Measurements from ENCODE around the gene CTDNEP1.

Gene CTDNEP1

GRCh38 chr17:7251661-7252175, at the start of gene CTDNEP1:
CTDNEP1 (minus strand) TSS chr17:7251734; CDS start chr17:7251296, 438 bp downstream.
- peak; percentile 96 to 99 for DNase-seq (ENCODE audit: low read depth in 1 of 2, low spot score in 1 of 2)

DNA sequence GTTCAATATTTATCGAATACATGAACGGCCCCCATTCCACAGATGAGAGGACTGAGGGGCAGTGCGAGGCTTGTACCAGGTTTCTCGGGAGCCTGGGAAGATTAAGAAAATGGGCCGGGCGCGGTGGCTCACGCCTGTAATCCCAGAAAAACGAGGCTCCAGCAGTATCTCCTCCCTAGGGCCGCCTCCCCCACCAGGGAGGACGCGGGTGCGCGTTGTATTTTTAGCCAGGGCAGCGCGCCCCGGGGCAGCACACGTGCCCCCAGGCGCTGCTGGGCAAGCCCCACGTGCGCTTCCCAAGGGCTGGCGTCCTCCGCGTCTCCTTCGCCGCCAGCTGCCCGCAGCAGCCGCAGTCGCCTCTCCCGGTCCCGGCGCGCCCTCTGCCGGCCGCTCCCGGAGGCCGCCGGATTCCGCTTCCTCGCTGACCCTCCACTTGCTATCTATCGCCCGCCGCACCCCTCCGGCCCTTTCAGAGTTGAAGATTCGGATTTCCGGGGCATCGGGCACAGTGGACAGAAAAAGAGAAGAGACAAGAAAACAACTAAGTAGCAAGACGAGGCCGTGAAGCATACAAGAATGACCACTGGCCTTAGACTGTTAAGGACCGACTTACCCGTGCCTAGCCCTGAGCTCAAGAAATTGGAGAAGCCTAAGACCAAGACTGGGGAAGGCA, 44.8 kb upstream of the CTDNEP1 start:
- DNase-seq (ENCODE audit: low read depth in 1 of 2, low spot score in 1 of 2): peak in 1 of 2 donors; percentile 61

GRCh38 chr17:7295230-7296180, 44.0 kb upstream of the CTDNEP1 start:
- no peak for DNase-seq (ENCODE audit: low read depth in 1 of 2, low spot score in 1 of 2)

GRCh38 chr17:7294614-7295153, 43.1 kb upstream of the CTDNEP1 start, which contains the start of gene YBX2:
YBX2 (minus strand) TSS chr17:7294639; CDS start chr17:7294500, 139 bp downstream.
- peak; percentile 35 to 61 for DNase-seq (ENCODE audit: low read depth in 1 of 2, low spot score in 1 of 2)

GRCh38 chr17:7293816-7294613, 42.5 kb upstream of the CTDNEP1 start:
- no peak for DNase-seq (ENCODE audit: low read depth in 1 of 2, low spot score in 1 of 2)

DNA sequence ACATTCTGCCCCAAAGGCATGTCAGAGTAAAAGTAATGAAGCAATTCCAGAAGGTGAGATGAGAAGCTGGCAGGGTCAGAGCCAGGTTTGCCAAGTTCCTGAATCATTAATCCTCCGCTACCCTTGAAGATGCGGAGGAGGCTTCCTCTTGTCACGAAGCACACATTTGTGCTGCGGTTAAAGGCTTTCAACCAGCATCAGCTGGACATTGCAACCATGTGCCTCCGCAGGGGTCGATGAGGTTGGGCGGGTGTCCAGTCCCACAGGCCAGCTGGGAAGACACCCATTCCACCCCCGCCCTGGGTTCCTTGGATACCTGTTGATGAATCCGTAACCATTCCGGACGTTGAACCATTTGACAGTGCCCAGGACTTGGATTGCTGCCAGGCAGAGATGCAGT, 41.6 kb upstream of the CTDNEP1 start:
- DNase-seq (ENCODE audit: low read depth in 1 of 2, low spot score in 1 of 2): no peak

GRCh38 chr17:7292729-7293128, 41.2 kb upstream of the CTDNEP1 start:
- DNase-seq (ENCODE audit: low read depth in 1 of 2, low spot score in 1 of 2): no peak

- DNase-seq (ENCODE audit: low read depth in 1 of 2, low spot score in 1 of 2): no peak
These were observed 40.7 kb upstream of the CTDNEP1 start for GRCh38 chr17:7292194-7292593.

DNA sequence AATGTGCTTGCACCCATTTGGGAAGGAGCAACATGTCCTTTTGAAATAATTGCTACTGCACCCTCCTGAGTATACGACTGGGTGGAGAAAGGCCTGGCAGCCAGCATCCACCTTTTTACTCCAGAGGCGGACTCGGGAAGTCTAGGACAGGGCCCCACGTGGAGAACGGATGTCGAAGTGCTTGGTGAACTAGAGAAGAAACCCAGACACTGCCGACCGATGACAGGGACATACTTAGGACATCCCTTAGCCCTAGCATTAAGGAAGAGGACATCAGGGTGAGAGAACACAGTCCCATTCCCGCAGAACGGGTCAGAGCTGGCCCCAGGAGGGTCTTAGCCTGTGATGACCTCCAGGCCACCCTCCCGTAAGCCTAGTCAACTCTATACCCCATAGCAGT, 39.2 kb upstream of the CTDNEP1 start:
- no peak for DNase-seq (ENCODE audit: low read depth in 1 of 2, low spot score in 1 of 2)

DNA sequence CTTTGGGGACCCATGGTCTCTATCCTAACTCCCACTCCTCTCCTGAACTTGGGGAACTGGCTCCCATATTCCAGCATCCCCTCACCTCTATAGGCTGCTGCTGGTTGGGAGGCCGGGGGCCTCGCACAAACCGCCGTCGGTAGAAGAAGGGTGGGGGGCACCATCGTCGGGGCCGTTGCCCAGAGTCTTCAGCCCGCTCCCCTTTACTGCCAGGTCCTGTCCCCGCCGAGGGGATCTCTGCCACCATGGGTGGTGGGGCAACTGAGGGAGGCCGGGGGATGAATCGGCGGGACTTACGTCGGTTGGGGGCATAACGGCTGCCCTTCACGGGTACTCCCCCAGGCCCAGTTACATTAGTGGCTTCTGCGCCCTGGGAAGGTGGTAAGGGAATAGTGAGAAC, 38.6 kb upstream of the CTDNEP1 start:
- no peak for DNase-seq (ENCODE audit: low read depth in 1 of 2, low spot score in 1 of 2)

GRCh38 chr17:7289256-7290032, 37.9 kb upstream of the CTDNEP1 start:
- no peak for DNase-seq (ENCODE audit: low read depth in 1 of 2, low spot score in 1 of 2)

DNA sequence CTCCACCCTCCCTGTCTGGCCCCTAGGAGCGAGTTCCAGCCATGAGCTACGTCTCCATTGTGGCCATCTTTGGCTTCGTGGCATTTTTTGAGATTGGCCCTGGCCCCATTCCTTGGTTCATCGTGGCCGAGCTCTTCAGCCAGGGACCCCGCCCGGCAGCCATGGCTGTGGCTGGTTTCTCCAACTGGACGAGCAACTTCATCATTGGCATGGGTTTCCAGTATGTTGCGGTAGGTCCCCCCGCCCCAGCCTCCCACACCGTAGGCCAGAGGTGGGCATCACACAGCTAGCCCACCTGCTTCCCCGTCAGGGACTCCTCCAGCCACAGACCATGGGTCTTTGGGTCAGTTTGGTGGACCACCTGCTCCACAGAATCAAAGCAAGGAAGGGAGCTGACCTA, 34.1 kb upstream of the CTDNEP1 start:
- DNase-seq (ENCODE audit: low read depth in 1 of 2, low spot score in 1 of 2): no peak

GRCh38 chr17:7284911-7285310, 33.4 kb upstream of the CTDNEP1 start:
- no peak for DNase-seq (ENCODE audit: low read depth in 1 of 2, low spot score in 1 of 2)

- DNase-seq (ENCODE audit: low read depth in 1 of 2, low spot score in 1 of 2): no peak
These were observed 32.1 kb upstream of the CTDNEP1 start for GRCh38 chr17:7283471-7284216.

- no peak for DNase-seq (ENCODE audit: low read depth in 1 of 2, low spot score in 1 of 2)
These were observed 31.3 kb upstream of the CTDNEP1 start for GRCh38 chr17:7282752-7283321.

- DNase-seq (ENCODE audit: low read depth in 1 of 2, low spot score in 1 of 2): no peak
These were observed 30.6 kb upstream of the CTDNEP1 start for GRCh38 chr17:7281953-7282751.

GRCh38 chr17:7281074-7281952, 29.8 kb upstream of the CTDNEP1 start, which contains the start of gene SLC2A4:
SLC2A4 (plus strand) TSS chr17:7281718; CDS start chr17:7281935, 217 bp downstream.
- peak; percentile 42 to 74 for DNase-seq (ENCODE audit: low read depth in 1 of 2, low spot score in 1 of 2)

Measured in activated T-helper 1 cell treated with anti-CD3 and anti-CD28 coated beads, Interleukin-2, amount 50 U/mL, for 16 hours (primary cell).